NCI-H1417 treated with DMSO at 0.1 percent for 48 hours (cell line): ENCODE data around the gene ACAP3.

Experiments
- DNase-seq: peaks from one replicate; lab custom pipeline; 2025; lab: John Stamatoyannopoulos, UW

The ACAP3 gene, protein sequence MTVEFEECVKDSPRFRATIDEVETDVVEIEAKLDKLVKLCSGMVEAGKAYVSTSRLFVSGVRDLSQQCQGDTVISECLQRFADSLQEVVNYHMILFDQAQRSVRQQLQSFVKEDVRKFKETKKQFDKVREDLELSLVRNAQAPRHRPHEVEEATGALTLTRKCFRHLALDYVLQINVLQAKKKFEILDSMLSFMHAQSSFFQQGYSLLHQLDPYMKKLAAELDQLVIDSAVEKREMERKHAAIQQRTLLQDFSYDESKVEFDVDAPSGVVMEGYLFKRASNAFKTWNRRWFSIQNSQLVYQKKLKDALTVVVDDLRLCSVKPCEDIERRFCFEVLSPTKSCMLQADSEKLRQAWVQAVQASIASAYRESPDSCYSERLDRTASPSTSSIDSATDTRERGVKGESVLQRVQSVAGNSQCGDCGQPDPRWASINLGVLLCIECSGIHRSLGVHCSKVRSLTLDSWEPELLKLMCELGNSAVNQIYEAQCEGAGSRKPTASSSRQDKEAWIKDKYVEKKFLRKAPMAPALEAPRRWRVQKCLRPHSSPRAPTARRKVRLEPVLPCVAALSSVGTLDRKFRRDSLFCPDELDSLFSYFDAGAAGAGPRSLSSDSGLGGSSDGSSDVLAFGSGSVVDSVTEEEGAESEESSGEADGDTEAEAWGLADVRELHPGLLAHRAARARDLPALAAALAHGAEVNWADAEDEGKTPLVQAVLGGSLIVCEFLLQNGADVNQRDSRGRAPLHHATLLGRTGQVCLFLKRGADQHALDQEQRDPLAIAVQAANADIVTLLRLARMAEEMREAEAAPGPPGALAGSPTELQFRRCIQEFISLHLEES

DNA sequence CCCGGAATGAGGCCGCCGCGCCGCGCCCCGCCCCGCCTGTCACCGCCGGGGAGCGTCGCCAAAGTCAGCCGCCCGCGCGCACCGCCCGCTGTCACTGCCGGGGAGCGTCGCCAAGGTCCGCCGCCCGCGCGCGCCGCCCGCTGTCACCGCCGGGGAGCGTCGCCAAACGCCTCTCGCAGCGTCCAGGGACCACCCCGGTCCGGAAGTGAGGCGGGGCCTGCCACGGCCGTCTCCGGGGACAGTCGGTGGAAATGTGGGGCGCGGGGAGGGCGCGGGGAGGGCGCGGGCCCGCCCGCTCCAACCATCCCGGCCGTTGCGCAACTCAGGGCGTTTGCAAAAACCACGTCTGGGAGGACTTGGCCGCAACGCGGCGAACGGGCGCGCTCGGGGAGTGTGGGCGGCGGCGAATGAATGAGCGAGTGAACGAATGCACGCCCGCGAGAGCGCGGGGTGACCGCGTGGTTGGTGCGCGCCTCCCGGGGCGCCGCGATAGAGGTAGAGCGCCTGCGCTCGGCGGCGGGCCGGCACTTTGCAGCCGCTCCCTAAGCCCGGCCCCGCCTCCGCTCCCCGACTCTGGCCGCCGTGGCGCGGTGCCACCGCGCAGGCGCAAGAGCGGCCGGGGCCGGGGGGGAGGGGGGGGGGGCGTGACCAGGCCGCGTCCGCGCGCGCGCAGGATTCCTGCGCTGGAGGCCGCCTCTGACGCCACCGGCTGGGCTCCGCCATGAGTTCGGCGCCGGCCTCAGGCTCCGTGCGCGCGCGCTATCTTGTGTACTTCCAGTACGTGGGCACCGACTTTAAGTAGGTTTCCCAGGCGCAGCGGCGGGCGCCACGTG lies at the start of gene ACAP3, which contains the start of gene PUSL1:
Gene ACAP3, minus strand, starts transcription at position 8 of the 833 bp plus-strand sequence. CDS start 115 bp downstream, outside the sequence.
Gene PUSL1, plus strand, starts transcription at position 675 of the 833 bp plus-strand sequence. Its CDS starts 47 bp downstream, at position 722.
- peak; percentile 27 for DNase-seq

- DNase-seq: no peak
Measured at GRCh38 chr1:1356796-1357401, 49.2 kb upstream of the ACAP3 start.

GRCh38 chr1:1356166-1356795 lies 48.6 kb upstream of the ACAP3 start:
- DNase-seq: no peak

DNA sequence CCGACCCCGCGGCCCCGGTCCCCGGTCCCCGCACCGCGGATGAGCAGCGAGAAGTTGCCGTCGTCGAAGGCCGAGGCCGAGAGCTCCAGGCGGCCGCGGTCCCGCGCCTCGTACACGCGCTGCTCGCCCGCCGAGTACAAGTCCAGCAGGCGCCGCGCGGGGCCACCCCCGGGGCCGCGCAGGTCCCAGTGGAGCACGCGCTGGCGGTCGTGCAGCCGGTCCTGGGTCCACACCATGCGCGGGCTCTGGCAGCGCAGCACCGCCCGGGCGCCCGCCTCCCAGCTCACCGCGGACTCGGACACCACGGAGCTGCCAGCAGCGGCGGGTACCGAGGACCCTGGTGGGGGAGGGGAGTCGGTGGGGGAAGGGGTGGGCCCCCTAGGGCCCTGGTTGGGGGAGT lies 47.7 kb upstream of the ACAP3 start:
- DNase-seq: no peak

- DNase-seq: no peak
Measured at GRCh38 chr1:1354271-1355247, 46.8 kb upstream of the ACAP3 start.

DNA sequence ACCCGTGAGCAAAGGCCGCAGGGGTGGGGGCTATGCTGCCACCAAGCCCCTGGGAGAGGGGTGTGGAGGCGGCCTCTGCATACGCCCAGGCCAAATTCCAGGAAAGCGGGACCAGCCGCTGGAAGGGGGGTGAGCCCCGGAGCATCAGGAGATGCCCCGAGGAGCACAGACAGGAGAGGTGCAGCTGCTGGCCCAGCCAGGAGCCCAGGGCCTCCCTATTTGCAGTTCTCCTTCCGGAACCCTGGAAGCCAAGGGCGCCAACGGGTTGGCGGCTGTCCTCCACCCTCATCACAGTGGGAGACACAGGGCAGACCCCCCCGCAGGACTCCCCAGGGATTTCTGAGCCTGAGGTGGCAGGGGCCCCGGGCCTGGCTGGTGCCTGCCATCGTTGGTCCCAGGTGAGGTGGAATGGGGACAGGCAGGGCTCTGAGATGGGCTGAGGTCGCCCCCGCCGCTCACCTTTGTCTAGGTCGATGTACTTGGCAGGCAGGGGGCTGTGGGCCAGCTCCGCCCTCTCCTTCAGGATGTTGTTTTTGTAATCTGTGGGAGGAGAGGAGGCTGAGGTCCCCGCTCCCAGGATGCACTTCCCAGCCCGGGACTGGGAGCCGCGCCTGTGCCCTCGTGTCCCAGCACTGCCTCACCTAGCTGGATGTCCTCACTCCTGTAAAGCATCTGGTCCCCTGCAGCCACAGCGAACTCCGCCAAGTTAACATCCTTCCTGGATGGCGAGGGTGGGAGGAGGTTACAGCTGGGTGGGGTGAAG lies 45.8 kb upstream of the ACAP3 start:
- DNase-seq: no peak

- DNase-seq: no peak
Measured at GRCh38 chr1:1352786-1353388, 45.2 kb upstream of the ACAP3 start.

DNA sequence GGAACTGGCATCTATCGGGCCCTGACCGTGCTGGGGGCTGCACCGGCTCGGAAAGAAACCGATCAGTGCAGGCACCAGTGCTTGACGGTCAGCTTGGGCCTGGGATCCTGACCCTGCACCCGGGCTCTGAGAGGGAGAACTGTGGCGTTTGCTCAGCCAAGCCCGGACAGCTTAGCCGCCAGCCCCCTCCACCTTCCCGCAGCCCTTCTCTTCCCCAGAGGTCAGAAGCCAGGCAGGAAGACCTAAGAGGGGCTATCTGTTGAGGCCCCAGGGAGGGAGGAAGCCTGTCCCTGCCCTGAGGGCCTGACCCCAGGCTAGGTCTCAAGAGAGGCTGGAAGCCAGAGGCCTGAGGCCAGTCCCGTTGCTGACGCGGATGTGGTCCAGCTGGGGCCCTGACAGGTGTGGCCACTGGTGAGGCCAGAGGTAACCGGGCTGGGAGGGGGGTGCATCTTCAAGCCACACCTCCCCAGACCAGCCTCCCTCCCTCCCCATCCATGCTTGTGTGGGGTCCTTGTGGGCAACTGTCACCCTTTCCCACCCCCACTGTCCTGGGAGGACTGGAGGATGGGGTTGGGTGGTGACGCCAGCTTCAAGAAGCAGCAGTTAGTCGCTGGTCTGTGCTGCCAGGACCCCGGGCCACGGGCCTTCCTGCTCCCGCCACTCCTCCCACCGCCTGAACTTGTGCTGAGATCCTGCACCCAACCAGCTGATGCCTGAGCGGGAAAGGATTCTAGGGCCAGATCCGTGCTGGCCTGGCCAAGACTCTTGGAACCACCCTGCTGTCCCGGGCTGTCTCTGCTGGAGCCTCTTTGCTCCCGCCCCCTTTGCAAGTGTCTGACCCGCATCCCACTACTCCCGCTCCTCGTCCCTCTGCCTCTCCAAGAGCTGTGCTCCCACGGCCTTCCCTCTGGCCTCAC lies 44.0 kb upstream of the ACAP3 start:
- no peak for DNase-seq

DNA sequence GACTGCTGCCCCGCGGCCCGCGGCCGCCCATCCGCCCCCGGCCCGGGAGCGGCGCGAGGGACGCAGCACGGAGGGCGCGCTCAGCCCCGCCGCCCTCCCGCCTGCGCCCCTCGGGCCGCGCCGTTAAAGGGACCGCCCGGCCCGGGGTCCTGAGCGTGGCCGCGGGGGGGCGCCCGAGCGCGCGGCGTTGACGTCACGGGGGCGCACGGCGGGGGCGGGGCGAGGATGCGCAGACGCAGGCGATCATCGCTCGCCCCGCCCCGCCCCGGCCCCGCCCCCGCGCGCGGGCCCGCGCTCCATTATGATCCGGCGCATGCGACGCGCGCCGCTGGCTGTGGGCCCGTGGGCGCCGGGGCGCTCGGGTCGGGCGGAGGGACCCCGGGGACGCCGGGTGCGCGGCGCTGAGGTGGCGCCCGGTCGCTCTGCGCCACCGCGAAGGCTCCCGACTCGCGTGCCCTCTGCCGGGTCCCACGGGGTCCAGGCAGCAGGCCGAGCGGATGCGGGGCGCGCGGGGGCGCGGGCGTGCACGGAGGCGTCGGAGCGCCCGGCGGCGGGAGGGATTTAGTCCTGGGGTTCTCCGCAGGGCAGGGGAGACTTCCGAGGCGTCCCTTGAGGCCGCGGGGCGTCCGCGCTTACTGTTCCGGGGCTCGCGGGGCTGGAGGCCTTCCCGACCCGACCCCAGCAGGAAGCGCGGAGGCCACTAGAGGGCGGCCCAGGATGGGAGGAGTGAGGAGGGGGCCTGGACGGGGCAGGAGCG lies 41.7 kb upstream of the ACAP3 start, which contains the start of gene DVL1:
Gene DVL1, minus strand, starts transcription at position 163 of the 757 bp plus-strand sequence. CDS start 353 bp downstream, outside the sequence.
- no peak for DNase-seq

GRCh38 chr1:1348420-1349255 lies 40.9 kb upstream of the ACAP3 start:
- DNase-seq: no peak

DNA sequence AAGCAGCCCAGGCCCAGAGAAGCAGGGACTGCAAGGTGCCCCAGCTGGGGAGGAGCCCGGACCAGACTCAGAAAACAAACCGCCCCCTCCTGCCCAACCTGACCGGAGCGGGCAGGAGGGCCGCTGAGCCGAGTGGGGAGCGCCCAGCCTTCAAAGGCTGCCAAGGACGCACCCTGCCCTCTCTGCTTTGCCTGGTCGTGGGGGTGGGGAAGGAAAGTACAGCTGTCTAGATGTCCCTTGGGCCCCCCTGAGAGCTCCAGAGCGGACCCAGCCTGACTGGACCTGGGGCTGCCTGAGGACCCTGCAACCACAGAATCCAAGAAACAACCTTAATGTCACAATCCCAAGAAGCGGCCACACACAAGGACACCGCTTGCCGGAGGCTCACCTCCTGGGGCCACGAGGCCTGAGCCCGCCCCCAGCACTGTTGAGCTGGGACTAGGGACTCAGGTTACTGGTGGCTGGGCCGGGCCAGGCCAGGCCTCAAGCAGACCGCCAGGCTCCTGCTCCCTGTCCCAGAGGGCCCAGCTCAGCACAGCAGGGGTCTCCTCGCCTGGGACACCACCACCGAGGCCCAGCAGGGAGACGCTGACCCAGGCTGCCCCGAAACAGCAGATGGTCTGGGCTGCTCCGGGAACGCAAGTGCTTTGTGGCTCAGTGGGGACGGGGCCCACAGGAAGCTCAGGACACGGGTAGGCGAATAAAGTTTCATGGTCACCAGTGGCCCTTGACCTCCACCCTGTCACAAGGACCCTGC lies 40.1 kb upstream of the ACAP3 start:
- no peak for DNase-seq

- DNase-seq: no peak
Measured at GRCh38 chr1:1347026-1347595, 39.4 kb upstream of the ACAP3 start.

- no peak for DNase-seq
Measured at GRCh38 chr1:1346501-1346890, 38.8 kb upstream of the ACAP3 start.

- no peak for DNase-seq
Measured at GRCh38 chr1:1345860-1346500, 38.2 kb upstream of the ACAP3 start.
